ENCODE measurements around the gene KRT15.

KRT15 gene

DNA sequence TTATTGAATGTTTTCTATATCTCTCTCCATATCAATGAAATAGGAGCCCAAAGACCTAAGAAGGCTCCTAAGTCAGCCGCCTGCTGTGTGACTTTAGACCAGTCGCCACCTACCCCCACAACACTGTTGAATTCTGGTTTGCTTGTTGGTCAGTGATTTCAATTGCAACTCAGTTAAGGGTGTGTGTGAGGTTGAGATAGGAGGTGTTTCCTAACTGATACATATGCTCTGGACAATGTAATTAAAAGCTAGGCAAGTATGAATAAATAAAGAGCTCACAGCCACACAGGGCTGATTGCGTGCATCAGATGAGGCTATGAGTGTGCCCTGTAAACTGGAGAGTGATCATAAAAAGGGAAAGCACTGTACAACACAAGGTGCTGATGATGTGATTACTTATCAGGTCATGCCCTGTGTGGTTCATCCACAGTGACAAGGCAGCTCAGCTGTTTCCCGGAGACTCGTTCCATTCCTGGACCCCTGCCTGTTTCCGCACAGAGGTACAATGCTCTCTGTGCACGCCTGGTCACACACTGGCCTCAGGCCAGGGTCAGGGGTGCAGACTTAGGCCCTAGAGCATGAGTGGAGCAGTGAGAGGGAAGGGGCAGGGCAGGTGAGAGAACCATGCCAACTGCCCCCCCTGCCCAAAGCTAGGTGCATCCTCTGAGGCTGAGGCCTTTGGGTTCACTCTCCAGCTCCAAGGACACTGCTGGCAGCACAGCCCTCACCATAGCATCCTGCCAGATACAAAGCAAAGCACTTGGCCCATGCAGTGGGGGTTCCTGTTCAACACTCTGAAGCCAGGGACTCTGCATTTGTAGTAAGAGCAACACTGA, 34.5 kb downstream of the KRT15 start:
- DNase-seq (ENCODE audit: low read depth in 2 of 2): no peak

DNA sequence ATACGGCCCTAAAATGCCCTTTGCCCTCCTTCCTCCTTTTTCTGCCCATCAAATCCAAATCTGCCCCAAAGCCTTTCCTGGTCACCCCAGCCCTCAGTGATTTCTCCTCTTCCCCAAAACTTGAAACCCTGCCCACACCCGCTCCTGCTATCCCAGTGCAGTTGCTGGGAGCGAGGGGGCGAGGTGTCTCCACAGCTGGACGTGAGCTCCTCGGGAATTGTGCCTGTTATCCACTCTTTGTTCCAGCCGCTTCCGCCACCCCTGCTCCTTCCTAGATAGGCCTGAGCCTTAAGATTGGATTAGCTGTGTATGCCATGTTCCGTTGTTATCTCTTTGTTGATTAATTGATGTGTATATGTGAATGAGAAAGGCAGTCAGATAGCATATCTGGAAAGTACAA, 35.2 kb downstream of the KRT15 start:
- DNase-seq (ENCODE audit: low read depth in 2 of 2): no peak

- no peak for DNase-seq (ENCODE audit: low read depth in 2 of 2)
Observed at GRCh38 chr17:41481036-41481435, 37.7 kb downstream of the KRT15 start, which contains the start of gene KRT35. TSS of gene KRT35 (minus strand) at chr17:41481151. CDS start at chr17:41481097, 54 bp downstream.

GRCh38 chr17:41480581-41480980, 38.1 kb downstream of the KRT15 start:
- no peak for DNase-seq (ENCODE audit: low read depth in 2 of 2)

- no peak for DNase-seq (ENCODE audit: low read depth in 2 of 2)
Observed at GRCh38 chr17:41480136-41480535, 38.6 kb downstream of the KRT15 start.

DNA sequence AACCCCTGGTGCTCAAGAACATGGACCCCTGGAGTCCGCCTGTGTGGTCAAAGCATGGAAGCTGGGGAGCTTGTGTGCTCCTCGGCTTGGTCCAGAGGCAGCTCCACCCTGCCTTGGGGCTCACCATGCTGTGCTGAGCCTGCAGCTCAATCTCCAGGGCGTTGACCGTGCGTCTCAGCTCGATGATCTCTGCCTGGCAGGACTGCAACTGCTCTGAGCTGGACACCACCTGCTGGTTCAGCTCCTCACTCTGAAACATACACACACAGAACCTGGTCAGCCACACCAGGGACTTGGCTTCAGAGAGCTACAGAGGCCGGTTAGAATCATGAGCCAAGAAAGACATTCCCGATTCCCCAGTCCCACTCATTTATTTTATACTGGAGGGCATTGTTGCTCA, 40.5 kb downstream of the KRT15 start:
- DNase-seq (ENCODE audit: low read depth in 2 of 2): no peak

DNA sequence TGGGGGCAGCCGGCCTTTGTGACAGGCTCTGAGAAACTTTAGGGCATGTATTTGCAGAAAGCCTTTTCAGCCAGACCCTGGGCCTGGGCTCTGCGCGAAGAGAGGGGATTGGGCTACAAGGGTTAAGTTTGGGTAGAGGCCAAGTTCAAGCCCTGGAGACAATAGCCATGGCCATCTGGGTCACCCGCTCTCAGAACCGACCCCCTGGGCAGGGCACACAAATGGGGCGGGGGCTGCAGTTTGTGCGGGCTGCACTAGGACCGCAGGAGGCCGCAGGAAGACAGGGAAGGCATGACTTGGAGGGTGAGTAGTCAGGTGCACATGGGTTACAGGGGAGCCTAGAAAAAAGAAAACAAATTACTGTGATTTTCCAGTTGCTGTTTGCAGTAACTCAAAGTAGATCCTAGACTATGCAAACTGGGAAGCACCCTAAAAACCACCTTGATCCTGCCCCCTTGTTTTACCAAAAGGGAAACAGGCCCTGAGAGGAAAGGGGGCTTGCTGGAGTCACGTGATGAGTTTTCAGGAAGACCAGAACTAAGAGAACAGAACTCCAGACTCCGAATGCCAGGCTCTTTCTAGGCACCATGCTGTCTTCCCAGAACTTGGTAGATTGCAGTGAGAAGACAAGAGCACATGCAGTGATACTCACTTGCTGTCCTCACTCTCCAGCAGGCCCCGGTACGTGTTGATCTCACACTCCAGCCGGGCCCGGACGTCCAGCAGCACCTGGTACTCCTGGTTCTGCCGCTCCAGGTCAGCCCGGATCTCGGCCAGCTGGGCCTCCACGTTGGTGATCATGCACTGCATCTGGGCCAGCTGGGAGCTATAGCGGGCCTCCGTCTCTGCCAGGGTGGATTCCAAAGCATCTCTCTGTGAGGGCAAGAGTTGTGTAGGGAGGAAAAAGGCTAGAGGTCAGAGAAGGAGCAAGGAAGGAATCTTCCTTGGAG, 41.5 kb downstream of the KRT15 start:
- no peak for DNase-seq (ENCODE audit: low read depth in 2 of 2)

DNA sequence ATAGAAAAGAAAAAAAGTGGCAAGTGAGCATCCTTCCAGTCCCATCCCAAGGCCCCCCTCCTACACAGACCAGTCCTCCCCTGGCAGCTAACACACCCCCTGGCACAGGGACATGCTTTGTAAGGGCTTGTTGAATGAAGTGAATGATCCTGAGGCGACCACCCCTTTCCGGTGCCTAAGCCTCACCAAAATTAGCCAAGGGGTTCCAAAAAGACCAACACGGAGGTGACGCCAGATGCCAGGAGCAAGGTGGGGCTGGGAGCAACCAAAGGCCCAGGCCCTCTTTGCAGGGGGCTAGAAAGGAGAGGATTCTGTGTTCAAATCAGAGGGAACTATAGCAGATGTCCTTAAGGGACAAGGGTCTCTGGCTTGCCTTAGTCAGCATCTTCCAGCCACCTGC, 43.3 kb downstream of the KRT15 start:
- DNase-seq (ENCODE audit: low read depth in 2 of 2): no peak

DNA sequence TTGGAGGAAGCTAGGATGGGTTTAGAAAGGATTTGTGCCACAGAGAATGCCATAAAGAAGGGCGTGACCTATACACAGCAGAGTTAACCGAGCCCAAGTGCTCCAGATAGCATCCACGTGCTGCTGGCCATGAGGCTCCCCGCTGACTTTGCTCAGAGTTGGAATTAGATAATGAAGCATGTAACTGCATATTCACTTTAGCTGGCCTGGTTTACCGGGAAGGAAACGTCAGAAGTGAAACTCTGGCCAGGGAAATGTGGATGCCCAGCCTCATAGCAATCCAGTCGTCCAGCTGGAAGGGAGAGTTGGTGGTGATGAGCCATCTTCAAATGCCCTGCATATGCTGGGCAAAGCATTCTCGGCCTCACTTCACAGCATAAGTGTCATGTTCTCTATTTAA, 43.8 kb downstream of the KRT15 start:
- DNase-seq (ENCODE audit: low read depth in 2 of 2): no peak

- no peak for DNase-seq (ENCODE audit: low read depth in 2 of 2)
Observed at GRCh38 chr17:41468346-41468745, 50.3 kb downstream of the KRT15 start.

- no peak for DNase-seq (ENCODE audit: low read depth in 2 of 2)
Observed at GRCh38 chr17:41467561-41467960, 51.1 kb downstream of the KRT15 start.

DNA sequence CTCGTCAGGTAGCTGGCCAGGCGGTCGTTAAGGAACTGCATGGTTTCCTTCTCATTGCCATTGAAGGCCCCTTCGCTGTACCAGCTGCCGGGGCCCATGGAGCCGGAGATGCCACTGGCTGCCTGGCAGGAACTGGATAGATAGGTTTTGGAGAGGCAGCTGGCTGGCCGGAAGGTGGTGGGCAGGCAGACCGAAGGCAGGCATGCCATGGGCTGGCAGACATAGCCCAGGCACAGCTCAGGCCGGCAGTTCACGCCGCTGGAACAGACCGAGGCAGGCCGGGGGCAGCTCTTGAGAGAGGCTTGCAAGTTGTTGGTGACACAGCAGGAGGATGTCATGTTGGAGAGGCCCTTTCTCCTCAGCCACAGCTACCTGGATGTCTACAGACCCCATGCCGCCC, 51.7 kb downstream of the KRT15 start, which contains the start of gene KRT32:
Gene KRT32 (minus strand): TSS at position 399 of the 400 bp plus-strand sequence. CDS start 61 bp downstream, at position 338.
- DNase-seq (ENCODE audit: low read depth in 2 of 2): no peak

DNA sequence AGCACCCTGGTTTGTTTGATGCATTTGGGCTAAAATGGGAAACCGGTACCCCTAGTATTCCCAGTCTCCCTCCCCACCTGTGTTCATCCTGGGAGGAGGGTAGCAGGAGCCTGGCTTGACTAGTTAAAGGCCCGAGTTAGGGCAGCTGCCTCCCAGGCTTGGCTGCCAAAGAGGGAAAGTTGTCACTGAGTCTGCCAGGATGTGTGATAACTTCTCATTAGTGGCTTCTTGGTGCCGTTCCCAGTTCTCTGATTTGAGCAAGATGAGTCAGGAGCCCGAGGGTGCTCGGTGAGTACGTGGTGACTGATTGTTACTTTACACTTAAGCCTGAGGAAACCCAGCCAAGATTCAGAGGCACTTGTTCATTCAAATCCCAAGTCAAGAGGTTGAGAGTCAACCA, 54.0 kb downstream of the KRT15 start:
- no peak for DNase-seq (ENCODE audit: low read depth in 2 of 2)

- DNase-seq (ENCODE audit: low read depth in 2 of 2): no peak
Observed at GRCh38 chr17:41464173-41464572, 54.5 kb downstream of the KRT15 start.

- no peak for DNase-seq (ENCODE audit: low read depth in 2 of 2)
Observed at GRCh38 chr17:41463746-41464145, 54.9 kb downstream of the KRT15 start.

Data from stimulated activated CD8-positive, alpha-beta memory T cell treated with anti-CD3 and anti-CD28 coated beads, Interleukin-7, amount 100 ng/mL, for 4 hours (primary cell).